AG09309 (cell line): ENCODE measurements around the gene C6orf62.
"Not testable (repeated sequence)": the region's sequence is repeated elsewhere in the genome, so short reads cannot be mapped to it uniquely, and the experiment has no call there.

Experiments
- DNase-seq: peaks from one replicate; pipeline ENCODE4 v3.0.0-alpha.2; 2010; ENCODE audit warnings: low read depth
- H3K4me3 ChIP-seq: 2 replicates; pipeline ENCODE4 v1.5.1; 2011; ENCODE audit warnings: mild to moderate bottlenecking, low read depth, low read length, moderate library complexity; ENCODE audit not compliant: control insufficient read depth
- TF ChIP-seq, protein P1 (sequence below): IDR thresholded peaks from 2 replicates; pipeline ENCODE4 v1.5.1; 2011; ENCODE audit warnings: mild to moderate bottlenecking, low read depth, low read length, inconsistent platforms; ENCODE audit not compliant: insufficient read depth, control insufficient read depth; ENCODE audit errors: missing control alignments

C6orf62 gene

DNA sequence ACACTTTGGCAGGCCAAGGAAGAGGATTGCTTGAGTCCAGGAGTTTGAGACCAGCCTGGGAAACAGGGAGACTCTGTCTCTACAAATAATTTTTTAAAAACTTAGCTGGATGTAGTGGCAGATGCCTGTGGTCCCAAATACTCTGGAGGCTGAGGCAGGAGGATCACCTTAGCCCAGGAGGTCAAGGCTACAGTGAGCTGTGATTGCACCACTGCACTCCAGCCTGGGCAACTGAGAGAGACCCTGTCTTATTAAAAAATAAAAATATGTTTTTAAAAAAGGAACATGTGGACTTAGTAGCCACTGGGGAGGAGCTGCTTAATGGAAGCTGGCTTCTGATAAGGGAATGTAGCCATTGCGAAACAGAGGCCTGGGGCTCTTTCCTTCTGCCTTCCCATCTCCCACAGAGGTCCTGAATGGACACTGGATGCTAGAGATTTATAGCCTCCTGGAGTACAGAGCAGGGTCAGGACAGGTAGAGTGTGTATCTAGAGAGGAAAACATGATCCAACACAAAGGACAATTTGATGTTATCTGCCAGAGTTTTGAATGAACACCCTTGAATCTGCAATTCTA is 34.1 kb upstream of the C6orf62 start:
- no peak for DNase-seq
- TF ChIP-seq, protein P1, sequence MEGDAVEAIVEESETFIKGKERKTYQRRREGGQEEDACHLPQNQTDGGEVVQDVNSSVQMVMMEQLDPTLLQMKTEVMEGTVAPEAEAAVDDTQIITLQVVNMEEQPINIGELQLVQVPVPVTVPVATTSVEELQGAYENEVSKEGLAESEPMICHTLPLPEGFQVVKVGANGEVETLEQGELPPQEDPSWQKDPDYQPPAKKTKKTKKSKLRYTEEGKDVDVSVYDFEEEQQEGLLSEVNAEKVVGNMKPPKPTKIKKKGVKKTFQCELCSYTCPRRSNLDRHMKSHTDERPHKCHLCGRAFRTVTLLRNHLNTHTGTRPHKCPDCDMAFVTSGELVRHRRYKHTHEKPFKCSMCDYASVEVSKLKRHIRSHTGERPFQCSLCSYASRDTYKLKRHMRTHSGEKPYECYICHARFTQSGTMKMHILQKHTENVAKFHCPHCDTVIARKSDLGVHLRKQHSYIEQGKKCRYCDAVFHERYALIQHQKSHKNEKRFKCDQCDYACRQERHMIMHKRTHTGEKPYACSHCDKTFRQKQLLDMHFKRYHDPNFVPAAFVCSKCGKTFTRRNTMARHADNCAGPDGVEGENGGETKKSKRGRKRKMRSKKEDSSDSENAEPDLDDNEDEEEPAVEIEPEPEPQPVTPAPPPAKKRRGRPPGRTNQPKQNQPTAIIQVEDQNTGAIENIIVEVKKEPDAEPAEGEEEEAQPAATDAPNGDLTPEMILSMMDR = no peak
- H3K4me3 ChIP-seq = no peak overlapping the region

DNA sequence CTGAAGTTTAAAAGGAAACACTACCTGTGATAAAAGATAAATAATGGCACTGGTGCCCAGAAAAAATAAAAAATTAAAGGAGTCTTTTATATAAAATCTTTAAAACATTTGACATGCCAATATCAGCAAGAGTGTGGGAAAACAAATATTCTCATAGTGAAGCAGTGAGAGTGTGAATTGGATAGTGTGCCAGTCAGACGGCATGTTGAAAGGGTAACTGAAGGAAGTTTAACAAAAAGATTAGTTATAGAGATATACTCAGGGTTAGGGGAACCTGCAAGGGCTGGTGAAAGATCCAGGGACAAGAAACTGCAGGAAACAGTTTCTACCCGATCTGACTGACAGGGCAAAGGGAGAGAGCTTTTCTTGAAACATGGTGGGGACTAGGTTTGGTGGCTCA is 33.5 kb upstream of the C6orf62 start:
- DNase-seq = no peak
- TF ChIP-seq, protein P1 = no peak
- H3K4me3 ChIP-seq = no peak overlapping the region

DNA sequence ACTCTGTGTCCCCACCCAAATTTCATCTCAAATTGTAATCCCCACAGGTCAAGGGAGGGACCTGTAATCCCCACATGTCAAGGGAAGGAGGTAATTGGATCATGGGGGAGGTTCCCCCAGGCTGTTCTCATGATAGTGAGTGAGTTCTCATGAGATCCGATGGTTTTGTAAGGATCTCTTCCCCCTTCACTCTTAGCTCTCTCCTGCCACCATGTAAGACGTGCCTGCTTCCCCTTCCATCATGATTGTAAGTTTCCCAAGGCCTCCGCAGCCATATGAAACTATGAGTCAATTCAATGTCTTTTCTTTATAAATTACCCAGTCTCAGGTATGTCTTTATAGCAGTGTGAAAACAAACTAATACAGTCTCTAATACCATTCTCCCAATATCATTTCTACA is 31.9 kb upstream of the C6orf62 start:
- not testable (repeated sequence) for H3K4me3 ChIP-seq, DNase-seq

DNA sequence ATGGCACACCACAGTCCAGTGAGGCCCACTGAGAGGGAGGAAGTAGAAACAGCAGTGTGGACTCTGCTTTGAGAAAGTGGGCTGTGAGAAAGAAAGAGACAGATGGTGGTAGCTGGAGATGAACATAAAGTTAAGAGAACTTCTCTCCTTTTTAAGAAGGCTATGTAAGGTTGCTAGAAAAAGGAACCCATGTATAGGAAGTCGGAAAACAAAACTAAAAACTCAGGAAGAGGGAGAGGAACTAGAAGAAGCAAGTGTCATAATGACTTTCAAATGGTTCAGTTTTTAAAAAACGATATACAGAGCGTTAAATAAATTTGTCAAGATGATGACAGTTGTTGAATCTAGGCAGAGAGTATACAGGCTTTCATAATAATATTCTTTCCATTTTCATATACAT is 30.3 kb upstream of the C6orf62 start:
- no peak overlapping the region for H3K4me3 ChIP-seq
- no peak for DNase-seq
- TF ChIP-seq, protein P1 = no peak

DNA sequence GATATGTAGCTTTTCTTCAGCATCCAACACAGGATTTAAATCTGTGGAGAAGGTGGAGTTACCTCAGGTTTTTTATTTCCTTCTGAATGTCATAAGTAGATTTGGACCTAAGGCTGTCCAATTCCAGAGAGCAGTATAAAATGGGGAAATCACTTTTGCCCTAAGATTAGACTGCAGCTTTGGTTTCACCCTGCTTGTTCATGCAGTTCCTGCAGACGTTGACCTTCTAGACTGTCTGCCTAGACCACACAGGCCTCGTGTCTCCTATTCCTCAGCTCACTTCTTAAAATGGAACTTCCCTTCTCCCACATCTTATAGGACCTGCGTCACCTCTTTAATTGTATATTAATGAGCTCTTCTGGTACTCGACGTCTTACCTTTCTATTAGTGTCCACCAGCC is 26.0 kb upstream of the C6orf62 start:
- no peak overlapping the region for H3K4me3 ChIP-seq
- TF ChIP-seq, protein P1 = no peak
- DNase-seq = no peak

DNA sequence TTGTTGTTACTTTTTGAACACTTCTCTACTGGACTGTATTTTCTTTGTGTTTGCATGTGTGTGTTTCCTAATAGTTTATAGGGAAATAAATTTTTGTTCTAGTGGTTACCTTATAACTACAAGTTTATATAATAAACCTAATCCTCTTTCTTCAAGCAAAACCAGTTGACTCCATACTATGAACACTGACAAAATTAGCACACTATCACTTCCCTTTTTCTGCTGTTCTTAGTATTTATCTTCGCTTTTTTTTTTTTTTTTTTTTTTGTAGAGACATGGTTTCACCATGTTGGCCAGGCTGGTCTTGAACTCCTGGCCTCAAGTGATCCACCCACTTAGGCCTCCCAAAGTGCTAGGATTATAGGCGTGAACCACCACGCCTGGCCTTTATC is 25.0 kb upstream of the C6orf62 start:
- TF ChIP-seq, protein P1 = no peak
- H3K4me3 ChIP-seq = no peak overlapping the region
- no peak for DNase-seq

DNA sequence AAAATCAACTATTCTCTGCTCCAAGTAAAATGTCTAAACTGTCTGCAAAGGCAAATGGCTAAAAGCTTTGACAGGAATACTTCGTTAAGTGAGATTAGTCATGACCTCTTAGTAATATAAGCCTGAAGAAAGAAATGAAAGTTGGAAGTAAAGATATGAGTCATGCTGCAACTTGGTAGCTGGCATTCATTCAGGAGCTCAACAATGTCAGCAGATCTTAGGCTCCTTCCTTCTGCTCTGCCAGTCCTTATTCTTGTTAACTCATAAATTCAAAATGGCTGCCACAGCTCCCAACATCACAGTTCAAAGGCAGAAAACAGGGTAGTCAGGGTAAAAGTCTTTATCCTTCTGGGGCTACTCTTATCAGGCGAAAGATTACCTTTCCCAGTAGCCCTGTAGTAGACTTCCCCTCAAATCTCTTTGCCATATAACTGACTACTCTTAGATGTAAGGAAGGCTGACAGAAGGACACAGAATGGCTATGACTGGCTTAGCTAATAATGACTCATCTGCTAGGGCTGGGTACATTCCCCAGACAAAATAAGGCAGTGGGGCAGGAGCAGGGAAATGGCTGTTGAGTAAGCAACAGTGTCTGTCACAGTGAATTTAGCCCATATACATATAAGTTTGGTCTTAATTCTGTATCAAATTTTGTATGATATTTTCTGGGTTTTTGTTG is 24.4 kb upstream of the C6orf62 start:
- TF ChIP-seq, protein P1 = no peak
- peak; percentile 91 for DNase-seq
- no peak overlapping the region for H3K4me3 ChIP-seq
